ENCODE data around the gene RAB31.

RAB31 gene

DNA sequence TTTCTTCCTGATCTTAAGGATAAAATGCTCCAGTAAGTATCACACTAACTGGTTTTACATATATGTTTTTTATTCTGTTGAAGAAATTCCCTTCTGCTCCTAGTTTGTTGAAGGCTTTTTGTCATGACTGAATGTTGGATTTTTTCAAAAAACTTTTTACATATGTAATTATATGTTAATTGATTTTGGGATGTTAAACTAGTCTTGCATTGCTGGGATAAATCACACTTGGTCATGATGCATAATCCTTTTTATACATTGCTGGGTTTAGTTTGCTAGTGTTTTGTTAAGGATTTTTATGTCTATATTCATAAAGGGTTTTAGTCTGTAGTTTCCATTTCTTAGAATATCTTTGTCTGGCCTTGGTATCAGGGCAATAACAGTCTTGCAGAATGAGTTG lies 112.0 kb downstream of the RAB31 start:
- DNase-seq (ENCODE audit: low read depth) = no peak

DNA sequence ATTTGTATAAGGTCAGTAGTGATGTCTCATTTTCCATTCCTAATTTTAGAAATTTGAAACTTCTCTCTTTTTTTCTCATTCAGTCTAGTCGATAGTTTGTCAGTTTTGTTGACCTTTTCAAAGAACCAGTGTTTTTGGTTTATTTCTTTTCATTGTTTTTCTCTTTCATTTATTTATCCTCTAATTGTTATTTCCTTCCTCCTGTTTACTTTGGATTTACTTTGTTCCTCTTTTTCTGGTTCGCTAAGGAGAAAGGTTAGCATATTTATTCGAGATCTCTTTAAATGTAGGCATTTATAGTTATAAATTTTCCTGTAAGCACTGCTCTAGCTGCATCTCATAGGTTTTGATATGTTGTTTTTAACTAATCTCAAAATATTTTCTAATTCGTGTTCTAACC lies 112.6 kb downstream of the RAB31 start:
- no peak for DNase-seq (ENCODE audit: low read depth)

DNA sequence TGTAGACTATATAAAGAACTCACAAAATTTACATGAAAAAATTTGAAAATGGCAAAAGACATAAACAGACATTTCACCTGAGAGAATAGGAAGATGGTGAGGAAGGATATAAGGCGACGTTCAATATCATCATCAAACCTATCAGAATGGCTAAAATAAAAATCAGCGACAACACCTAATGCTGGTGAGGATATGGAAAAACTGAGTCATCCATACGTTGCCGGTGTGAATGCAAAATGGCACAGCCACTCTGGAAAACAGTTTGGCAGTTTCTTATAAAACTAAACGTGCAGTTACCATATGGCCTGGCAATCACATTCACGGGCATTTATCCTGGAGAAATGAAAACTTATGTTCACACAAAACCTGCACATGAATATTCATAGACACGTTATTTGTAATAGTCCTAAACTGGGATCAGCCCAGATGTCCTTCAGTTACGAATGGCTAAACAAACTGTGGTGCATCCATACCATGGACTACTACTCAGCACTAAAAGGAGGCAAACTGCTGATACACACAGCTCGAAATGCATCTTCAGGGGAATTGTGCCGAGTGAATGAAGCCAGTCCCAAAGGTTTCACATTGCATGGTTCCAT lies 114.6 kb downstream of the RAB31 start:
- no peak for DNase-seq (ENCODE audit: low read depth)

DNA sequence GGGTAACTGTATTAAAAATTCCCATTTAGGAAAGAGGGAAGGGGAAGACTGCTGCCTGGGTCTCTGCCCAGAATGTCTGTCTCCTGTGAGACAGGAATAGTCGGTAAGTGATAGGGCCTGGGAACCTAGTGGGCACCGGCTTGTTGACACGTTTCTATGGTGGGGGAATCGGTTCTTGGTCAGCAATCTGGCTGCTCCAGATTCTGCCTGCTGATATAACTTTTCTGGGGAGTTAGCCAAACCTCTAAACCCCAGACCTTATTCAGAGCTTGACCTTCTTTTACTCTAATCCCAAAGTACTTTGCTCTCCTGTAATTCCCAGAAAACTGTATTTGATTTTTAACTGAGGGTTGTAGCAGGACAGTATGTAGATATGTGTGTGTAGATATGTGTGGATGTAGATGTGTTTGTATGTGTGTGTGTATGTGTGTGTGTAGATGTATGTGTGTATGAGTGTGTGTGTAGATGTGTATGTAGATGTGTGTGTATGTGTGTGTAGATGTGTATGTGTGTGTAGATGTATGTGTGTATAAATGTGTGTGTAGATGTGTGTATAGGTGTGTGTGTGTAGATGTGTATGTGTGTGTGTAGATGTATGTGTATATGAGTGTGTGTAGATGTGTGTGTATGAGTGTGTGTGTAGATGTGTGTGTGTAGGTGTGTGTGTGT lies 115.8 kb downstream of the RAB31 start:
- DNase-seq (ENCODE audit: low read depth) = no peak

DNA sequence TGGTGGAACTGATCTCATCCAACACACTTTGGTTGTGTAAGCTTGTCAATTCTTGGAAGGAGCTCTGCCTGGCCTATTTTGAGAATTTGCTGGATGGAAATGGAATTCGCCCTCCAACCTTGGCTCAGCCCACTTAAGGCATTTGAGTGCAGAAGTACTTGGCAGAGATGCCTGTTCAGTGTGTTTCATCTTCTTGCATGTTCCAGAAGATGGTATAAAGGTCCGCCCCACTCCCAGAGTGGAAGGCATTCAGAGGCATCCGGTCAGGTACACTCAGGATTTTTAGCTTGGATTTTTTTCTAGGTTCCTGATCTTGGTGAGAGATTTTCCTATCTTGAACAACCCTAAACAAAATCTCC lies 116.4 kb downstream of the RAB31 start:
- no peak for DNase-seq (ENCODE audit: low read depth)

DNA sequence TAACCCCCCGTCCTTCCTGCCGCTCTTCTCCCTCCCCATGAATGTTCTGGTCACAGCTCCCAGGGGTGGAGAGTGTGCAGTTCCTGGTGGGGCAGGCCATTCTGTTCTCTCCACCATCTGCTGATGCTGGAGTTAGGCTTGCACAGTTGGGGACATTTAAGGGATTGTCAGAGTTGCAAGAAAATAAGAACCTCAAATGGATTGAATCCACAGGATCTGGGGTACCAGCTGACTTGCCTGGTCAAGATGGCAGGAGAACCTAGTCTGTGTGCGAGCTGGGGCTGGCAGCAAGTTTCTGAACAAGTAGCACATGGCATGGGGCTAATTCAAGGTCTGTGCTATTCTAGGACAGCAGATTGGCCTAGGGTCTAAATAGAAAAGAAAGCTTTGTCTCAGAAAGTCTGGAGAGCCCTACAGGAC lies 116.9 kb downstream of the RAB31 start:
- no peak for DNase-seq (ENCODE audit: low read depth)

DNA sequence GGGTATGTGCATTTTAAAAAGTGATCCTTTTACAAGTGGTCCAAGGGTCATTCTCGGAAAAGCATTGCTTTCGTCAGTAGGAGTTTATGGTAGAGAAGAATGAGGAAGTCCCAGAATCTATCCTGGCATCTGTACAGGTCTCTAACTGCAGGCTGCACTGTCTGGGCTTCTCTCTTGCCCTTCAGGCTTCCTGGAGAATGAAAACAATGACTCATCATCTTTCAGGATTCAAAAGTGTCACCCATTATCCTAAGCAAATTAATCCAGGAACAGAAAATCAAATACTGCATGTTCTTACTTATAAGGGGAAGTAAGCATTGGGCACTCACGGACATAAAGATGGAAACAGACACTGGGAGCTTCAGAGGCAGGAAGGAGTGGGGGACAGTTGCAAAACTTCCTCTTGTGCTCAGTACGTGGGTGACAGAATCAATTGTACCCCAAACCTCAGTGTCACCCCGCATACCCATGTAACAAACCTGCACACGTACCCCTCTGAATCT lies 117.5 kb downstream of the RAB31 start:
- peak; percentile 86 for DNase-seq (ENCODE audit: low read depth)

DNA sequence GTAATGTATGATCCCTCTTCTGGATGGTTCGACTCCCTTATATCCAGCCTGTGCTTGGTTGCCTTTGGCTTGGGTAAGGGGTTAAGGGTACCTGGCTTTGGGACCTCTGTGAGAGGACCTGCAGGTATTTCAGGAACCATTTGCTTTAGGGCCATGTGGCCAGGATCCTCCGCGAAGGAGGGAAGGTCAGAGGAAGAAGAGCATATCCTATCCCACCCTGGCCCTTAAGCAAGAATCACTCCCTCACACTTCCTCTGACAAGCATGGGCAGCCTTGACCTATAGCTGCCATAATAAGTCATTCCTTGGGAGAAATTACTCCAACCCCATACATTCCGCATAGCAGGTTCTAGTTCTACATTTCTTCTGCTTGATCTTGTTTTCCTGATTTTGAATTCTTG lies 118.6 kb downstream of the RAB31 start:
- DNase-seq (ENCODE audit: low read depth) = no peak

DNA sequence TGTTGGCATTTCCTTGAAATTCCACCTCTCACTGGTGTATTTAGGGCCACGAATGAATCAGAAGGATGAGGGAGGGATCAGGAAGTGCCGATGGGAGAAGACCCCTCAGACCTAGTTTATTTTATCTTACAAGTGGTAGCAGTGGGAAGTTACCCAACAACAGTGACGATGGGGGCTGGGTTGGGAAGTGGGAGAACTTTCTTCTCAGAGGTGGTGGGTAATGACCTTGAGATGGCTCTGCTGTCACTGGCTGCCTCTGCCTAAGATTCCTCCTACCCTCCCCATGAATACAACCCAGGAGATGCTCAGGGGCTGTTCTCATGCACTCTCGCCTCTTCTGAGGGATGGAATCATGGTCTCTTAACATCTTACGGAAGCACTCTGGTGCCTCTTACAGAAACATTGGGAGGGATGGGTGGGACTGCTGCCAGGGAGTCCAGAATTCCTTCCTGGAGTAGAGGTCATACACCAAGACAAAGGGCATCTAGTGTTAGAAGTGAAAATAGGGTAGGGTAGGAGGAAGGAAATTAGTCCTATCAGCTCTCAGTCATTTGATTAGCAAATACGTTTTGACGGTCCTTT lies 119.2 kb downstream of the RAB31 start:
- no peak for DNase-seq (ENCODE audit: low read depth)

DNA sequence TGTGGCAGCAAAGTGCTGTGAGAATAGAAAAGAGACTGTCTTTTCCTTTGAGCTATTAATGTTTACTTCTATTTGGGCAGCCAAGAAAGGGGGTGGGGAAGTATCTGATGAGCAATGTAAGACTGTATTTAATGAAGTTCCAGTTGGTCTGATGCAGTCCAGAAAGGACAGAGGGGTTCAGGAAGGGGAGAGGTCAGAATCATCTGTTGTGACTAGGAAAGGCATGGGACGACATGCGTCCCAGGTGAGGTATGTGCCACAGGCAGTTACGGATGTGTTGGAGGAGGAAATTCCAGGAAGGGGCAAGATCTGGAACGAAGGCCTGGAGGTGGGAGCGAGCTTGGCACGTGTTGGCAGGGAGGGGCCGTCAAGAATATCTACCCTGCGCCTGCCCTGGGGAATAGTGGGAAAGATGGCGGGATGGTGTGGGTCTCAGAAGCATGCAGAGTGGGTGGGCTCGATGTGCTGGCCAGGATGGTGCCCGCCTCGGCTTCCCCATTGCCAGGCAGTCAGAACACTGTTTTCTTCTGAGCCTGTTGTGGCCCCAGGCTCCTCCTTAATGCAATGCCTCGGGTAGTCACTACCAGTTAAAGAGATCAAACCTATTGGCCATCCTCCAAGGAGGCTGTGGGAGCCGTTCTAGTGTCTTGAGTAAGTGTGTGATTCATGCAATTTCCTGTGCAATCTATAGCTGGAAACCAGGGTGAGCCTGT lies 119.8 kb downstream of the RAB31 start:
- DNase-seq (ENCODE audit: low read depth) = peak; percentile 91

DNA sequence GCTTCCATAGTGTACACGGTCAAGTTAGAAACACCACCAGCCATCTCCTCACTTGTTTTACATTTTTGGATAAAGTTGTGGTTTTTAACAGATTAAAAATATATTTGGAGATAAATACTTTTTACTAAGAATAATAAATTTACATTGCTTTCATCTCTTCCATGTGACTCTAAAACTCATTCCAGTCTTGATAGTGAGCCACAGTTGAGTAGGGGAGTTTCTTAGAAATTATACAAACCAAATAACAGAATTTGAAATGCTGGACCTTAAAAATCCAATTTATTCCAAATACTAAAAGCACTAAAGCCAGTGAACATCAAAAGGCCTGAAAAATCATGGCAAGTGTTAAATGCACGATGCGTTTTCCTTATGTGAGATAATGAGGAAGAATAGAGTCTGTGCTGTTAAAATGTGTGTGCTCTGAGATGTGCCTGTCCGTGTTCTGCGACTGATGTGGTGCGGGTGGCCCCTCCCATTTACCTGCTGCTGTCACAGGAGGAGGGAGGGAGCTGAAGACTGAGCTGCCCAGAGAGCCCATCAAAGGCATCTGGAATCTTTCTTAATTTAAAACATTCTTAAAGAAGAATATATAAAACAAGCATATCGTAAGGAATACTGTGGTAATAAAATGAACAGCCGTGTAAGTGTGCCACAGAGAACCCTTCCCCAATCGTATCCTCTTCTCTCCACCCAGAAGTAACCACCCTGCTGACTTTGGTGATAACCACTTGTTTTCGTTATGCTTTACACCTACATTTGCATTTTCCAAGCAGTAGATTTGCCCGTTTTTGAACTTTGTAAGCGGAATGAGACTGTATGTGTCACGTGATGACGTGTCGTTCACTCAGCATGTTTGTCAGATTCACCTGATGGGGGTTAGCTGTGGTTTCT lies 120.7 kb downstream of the RAB31 start:
- DNase-seq (ENCODE audit: low read depth) = no peak

DNA sequence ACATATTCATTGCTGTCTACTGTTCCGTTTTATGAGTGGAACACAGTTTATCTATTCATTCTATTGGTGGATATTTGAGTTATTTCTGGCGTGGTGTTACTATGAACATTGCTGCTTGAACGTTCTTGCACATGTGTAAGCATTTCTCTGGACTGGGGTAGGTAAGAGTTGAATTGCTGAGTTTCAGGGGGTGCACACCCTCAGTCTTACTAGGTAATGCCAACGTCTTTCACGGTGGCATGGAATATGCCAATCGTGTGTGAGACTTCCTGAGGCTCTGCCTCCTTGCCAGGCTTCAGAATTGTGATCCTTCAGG lies 121.3 kb downstream of the RAB31 start:
- DNase-seq (ENCODE audit: low read depth) = no peak

DNA sequence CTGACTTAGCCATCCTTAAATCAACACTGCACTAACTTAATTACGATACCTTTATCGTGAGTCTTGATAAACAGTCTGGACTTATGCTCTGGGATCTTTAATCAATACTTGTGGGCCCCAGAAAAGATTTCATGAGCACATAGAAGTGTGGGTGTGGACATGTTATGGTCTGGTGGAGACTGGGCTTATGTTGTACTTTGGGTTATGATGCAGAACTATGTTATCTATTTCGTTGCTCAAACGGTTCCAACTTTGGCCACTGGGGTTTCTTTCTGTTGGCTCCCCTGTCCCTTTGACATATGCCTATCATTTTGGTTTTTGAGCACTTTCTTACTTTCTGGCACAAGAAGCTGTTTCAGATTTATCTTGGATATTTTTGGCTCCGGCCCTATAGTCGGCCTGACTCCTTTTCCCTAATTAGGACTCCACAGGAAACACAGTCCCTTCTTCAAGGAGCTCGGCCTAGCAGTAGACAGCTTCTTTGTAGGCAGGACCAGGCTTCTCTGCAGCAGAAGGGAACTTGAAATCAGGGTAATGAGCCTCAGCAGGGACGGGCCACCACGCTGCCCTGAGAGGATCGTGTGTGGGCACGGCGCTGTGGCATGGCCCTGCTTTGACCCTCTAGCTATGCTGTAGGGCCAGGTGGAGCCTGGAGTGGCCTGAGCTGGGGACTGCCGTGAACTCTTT lies 123.1 kb downstream of the RAB31 start:
- no peak for DNase-seq (ENCODE audit: low read depth)

DNA sequence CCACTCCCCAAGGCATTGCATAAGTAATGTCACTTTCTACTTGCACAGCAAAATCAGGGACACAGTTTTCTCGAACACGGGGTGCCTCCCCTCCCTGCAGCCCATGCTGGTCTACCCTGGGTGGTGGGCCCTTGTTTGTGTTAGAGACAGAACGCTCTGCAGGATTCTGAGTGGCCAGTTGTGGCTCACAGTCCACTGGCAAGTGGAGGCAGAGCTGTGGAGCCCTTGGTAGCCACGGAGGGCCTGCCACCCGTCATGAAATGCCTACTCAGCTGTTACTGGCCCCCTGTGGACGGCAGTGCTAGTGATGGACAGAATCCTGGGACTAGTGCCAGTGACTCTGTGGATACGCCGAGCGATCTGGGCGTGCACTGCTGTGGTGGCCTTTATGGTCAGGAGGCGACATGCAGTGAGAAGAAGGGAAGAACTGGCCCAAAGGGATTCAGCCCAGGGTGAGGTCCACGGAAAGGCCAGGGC lies 123.7 kb downstream of the RAB31 start:
- no peak for DNase-seq (ENCODE audit: low read depth)

DNA sequence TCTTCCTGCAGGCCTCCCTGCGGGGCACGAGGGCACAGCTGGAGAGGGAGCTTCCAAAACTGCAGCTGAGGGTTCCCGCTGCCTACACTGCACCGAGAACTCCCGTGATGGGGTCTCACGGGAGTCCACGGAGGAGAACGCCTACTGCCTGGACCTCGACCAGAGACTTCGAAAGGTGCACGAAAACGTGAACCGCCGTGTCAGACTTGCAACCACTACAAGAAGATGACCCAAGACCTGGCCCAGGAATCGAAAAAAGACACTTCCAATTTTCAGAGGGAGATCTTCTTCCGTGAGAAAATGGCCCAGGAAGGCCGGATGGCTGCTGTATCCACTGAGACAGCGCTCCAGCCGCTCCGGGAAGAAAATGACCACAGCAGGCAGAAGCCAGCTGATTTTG lies 124.8 kb downstream of the RAB31 start:
- DNase-seq (ENCODE audit: low read depth) = no peak

DNA sequence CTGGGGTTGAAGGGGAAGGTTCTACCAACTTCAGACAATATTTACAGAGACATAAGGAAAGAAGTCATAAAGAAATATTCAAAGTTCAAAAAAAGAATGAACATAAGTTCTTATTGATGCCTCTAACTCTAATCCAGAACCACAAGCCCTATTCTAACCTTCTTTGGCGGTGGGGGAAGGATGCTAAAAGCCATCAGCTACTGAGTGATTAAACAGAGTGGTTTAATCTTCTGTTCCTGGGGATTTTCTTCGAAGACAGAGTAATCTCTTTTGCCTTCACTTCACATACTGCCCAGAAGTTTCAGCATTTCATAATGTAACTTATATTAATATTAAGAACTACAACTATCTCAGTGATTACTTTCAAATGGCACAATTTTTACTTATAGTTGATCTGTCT lies 126.5 kb downstream of the RAB31 start:
- no peak for DNase-seq (ENCODE audit: low read depth)

DNA sequence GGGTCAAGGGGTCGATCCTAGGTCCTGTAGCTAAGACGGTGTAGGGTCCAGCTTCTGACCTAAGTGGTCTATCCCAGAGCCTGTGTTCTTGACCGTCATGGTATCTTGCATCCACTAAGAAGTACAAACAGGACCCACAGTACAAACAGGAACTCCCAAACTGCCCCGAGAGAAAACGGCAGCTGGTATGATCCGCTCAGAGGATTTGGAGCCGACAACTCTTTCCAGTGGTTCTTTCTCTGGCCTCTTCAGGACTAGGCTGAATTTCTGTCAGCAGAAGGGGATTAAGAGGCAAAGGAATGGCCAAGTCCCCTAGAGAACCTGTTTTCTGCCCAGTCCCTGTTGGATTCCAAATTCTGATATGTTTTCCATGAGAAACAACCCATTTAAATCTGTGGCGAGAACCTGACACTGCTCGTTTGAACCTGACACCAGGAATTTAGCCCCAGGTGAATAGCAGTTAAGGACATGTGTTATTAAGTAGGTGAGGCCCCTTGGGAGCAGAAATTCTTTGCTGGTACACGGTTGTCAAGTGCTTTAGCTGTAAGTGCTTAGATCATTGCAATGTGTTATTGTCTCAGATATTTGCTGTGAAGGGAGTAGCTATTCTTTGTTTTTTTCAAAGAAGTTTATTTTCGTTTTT lies 127.1 kb downstream of the RAB31 start:
- DNase-seq (ENCODE audit: low read depth) = no peak

DNA sequence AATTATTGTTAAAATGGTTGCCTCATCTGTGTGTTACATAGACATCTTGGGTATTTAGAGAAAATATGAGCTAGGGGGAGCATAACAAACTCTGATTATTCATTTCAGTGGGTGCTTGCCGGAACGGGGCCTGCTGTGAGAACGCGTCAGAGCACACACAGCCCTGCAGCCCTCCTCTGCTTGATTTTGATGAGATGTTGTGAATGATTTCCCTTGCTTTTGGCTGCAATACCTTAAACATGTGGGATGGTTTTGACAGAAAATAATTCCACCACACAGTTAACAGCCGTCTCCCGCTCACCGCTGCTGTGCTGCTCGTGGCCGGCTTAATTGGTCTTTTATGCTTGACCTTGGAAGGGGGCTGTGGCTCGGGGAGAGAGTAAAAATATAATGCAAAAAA lies 127.7 kb downstream of the RAB31 start:
- no peak for DNase-seq (ENCODE audit: low read depth)

DNA sequence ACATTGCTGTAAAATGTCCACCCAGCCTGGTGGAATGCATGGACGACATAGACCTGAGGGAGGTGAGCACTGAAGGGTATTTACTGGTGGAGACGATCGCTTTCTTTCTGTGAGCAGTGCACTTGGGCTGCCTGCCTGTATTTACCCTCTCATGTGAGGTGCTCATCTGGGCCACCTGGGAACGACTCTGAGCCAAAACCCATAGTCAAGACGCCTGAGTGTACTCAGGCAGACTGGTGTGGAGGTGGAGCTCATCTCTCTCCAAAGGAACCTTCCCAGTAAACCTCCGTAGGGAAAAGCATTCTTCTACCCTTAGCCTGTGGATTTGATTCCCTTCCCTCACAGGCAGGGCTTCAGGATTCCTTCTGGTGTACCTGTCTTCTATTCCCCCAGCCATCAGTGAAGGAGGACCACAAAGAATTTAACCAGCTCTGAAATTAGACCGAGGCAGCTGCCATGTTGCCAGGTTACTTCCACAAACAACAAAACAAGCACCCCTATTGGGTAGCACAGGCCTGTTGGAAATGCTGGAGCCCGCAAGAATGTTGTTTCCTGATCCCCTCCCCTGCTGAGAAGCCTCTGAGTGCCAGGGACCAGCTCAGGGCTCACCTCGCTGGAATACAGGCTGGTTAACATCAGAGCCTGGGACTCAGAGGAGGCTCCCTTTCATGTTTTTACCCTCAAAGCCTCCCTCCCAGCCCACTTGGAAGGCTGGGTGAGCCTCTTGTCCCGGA lies 130.2 kb downstream of the RAB31 start:
- DNase-seq (ENCODE audit: low read depth) = peak; percentile 71

DNA sequence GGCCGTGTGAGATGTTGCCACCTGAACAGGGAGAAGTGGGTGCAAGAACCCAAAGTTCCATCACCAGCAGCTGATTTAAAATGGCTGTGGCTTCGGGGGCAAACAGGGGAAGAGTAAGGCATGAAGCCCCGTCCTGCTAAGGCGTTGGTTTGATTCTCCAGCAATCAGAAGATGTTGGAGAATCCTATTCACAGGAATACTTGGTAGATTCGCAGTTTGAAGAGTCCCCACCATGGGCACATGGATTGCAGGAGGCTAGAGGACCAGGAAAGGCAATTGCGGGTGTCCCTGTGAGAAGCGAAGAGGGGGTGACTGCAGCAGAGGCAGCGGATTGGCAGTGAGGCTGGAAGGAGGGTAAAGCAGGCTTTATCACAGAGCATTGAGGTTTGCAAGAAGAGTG lies 131.1 kb downstream of the RAB31 start:
- DNase-seq (ENCODE audit: low read depth) = no peak

All from GM04503 (cell line).